CD14-positive monocyte (primary cell): Measurements from ENCODE around the gene ITPR2. TPM values are rescaled to one million over a fixed set of nuclear protein-coding genes. Genes with fewer than 3 reads are reported as not detected.

ENCODE experiments used
- DNase-seq, 3 donors: peaks; one replicate each; pipeline ENCODE4 v3.0.0-alpha.2; 2011 to 2022
- H2AFZ ChIP-seq: 2 replicates; pipeline ENCODE4 v1.6.0; 2012; ENCODE audit warnings: mild to moderate bottlenecking, low read depth, low read length, inconsistent platforms; ENCODE audit not compliant: insufficient read depth, poor library complexity, severe bottlenecking
- H3K27ac ChIP-seq, 2 donors: 1 replicate in 1 of 2; 2 replicates in 1 of 2; pipeline ENCODE4 v1.5.1; 2012 to 2013; ENCODE audit warnings: low read length in 2 of 2, control low read depth in 1 of 2, inconsistent platforms in 1 of 2, low read depth in 1 of 2, mild to moderate bottlenecking in 1 of 2
- H3K27me3 ChIP-seq, 2 donors: one replicate each; pipeline versions ENCODE4 v1.6.0 to v1.6.1; 2011 to 2013; ENCODE audit warnings: low read length in 2 of 2; ENCODE audit not compliant: control insufficient read depth in 2 of 2, insufficient read depth in 2 of 2
- H3K36me3 ChIP-seq, 2 donors: replicated peaks in 1 of 2; 1 replicate in 1 of 2; 2 replicates in 1 of 2; pipeline versions ENCODE4 v1.5.1 to v1.6.1; 2012 to 2013; ENCODE audit warnings: low read length in 2 of 2, control low read depth in 1 of 2, inconsistent platforms in 1 of 2, mild to moderate bottlenecking in 1 of 2; ENCODE audit not compliant: insufficient read depth in 2 of 2, control insufficient read depth in 1 of 2
- H3K4me1 ChIP-seq, 2 donors: 1 replicate in 1 of 2; 2 replicates in 1 of 2; pipeline versions ENCODE4 v1.5.1 to v1.6.1; 2012 to 2013; ENCODE audit warnings: low read length in 2 of 2, control low read depth in 1 of 2, inconsistent platforms in 1 of 2, mild to moderate bottlenecking in 1 of 2, moderate library complexity in 1 of 2; ENCODE audit not compliant: insufficient read depth in 2 of 2, control insufficient read depth in 1 of 2
- H3K4me2 ChIP-seq: replicated peaks from 2 replicates; pipeline ENCODE3; 2012; ENCODE audit warnings: low read length, moderate library complexity, mild to moderate bottlenecking; ENCODE audit not compliant: poor library complexity, severe bottlenecking; ENCODE audit errors: extremely low read depth
- H3K4me3 ChIP-seq, 3 experiments: fragments of 200-600 bp in 1 of 3; sonication (generic) in 1 of 3; replicated peaks in 1 of 3; 1 replicate in 2 of 3; 2 replicates in 1 of 3; pipeline ENCODE4 v1.5.1; 2011 to 2013; ENCODE audit warnings: low read length in 3 of 3, mild to moderate bottlenecking in 3 of 3, control low read depth in 2 of 3, low read depth in 2 of 3, inconsistent platforms in 1 of 3, moderate library complexity in 1 of 3
- H3K79me2 ChIP-seq: 2 replicates; pipeline ENCODE4 v1.6.0; 2012; ENCODE audit warnings: mild to moderate bottlenecking, control low read depth, inconsistent platforms, low read length, moderate library complexity; ENCODE audit not compliant: insufficient read depth
- H3K9ac ChIP-seq: 2 replicates; pipeline ENCODE4 v1.6.0; 2017; ENCODE audit warnings: low read length, mild to moderate bottlenecking; ENCODE audit not compliant: insufficient read depth, poor library complexity, severe bottlenecking
- H3K9me3 ChIP-seq, 2 donors: replicated peaks in 1 of 2; 1 replicate in 1 of 2; 2 replicates in 1 of 2; pipeline versions ENCODE4 v1.5.1 to v1.6.1; 2012 to 2013; ENCODE audit warnings: low read length in 2 of 2, control low read depth in 1 of 2; ENCODE audit not compliant: control insufficient read depth in 1 of 2, insufficient read depth in 1 of 2
- H4K20me1 ChIP-seq: 2 replicates; pipeline ENCODE4 v1.6.0; 2012; ENCODE audit warnings: mild to moderate bottlenecking, low read length, control low read depth, moderate library complexity; ENCODE audit not compliant: insufficient read depth
- H3K27ac Mint-ChIP-seq, 7 donors: one replicate each; pipeline ENCODE4 v1.8.0; 2020; ENCODE audit warnings: mild to moderate bottlenecking in 7 of 7, mixed read lengths in 7 of 7, moderate library complexity in 6 of 7, inconsistent platforms in 2 of 7
- H3K27me3 Mint-ChIP-seq, 3 donors: one replicate each; pipeline ENCODE4 v1.8.0; 2021 to 2022; ENCODE audit warnings: low read depth in 3 of 3, mild to moderate bottlenecking in 3 of 3, mixed read lengths in 3 of 3, moderate library complexity in 3 of 3, inconsistent platforms in 1 of 3
- H3K36me3 Mint-ChIP-seq, 2 donors: one replicate each; pipeline ENCODE4 v1.8.0; 2020; ENCODE audit warnings: mixed read lengths in 2 of 2, inconsistent platforms in 1 of 2, mild to moderate bottlenecking in 1 of 2
- H3K4me1 Mint-ChIP-seq: one replicate; pipeline ENCODE4 v1.8.0; 2020; ENCODE audit warnings: mild to moderate bottlenecking, mixed read lengths
- H3K4me3 Mint-ChIP-seq, 2 donors: one replicate each; pipeline ENCODE4 v1.8.0; 2020; ENCODE audit warnings: mild to moderate bottlenecking in 2 of 2, mixed read lengths in 2 of 2, moderate library complexity in 1 of 2
- H3K9me3 Mint-ChIP-seq, 7 donors: one replicate each; pipeline ENCODE4 v1.8.0; 2020 to 2022; ENCODE audit warnings: mixed read lengths in 7 of 7, mild to moderate bottlenecking in 6 of 7, moderate library complexity in 6 of 7, inconsistent platforms in 2 of 7
- WGBS: methylation state at CpG from one replicate; pipeline ENCODE4 v1.1.5; 2013; ENCODE audit warnings: missing lambda C conversion rate; ENCODE audit not compliant: insufficient coverage; 5-methylcytosine and 5-hydroxymethylcytosine counted together
- intact Hi-C, 2 donors: fragments of 100-400 bp; cut with micrococcal nuclease; formaldehyde crosslinking; loops; one replicate each; pipeline versions ENCODE4 v1.15.0 to v1.15.1; 2023
- polyA plus RNA-seq, 3 donors: library from polyadenylated mRNA; depleted of rRNA in 1 of 3; unstranded in 2 of 3; stranded (reverse) in 1 of 3; fragments of 300-500 nt in 2 of 3; fragments of >200 nt in 1 of 3; fragmentation: Illumina TruSeq in 2 of 3; gene quantifications; 1 replicate in 2 of 3; 2 replicates in 1 of 3; pipeline ENCODE4 v1.2.3, GENCODE V29; 2012 to 2021
- TF ChIP-seq, protein P1 (sequence below): fragments of 200-600 bp; IDR thresholded peaks from one replicate; pipeline ENCODE4 v1.8.0; 2022; ENCODE audit warnings: antibody characterized with exemption, mild to moderate bottlenecking

Gene ITPR2
- polyA plus RNA-seq, 3 donors = 2.7 to 6.4 (median 5.7) TPM

DNA sequence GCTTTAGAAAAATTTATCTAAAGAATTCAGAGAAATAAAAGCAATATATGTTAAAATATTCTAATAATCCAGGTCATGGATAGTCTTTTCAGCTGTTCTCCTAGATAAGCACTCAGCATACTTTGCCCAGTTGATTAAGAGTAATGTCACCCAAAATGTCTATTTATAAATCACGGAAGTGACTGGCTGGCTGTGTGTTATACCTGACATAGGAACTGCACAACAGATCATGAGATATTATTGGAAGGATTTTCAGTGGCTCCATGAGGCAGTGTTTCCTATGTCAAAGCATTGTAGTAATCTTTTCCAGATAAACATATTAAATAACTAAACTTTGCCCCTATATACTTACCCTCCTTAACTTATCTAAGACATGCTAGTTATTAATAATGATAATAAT, 128.8 kb downstream of the ITPR2 start:
- no CpG with 5 or more reads among the region's 1 CpG for WGBS
- Histone ChIP-seq H3K27me3 (no peaks in the 10 kb centered on the region), H4K20me1 (peaks cover 7% of the 10 kb centered on the region), H3K4me2 (no peak overlapping the region), H3K36me3 (peaks cover 2 to 9% of the 10 kb centered on the region in 2 donors), H3K4me3 (no peak overlapping the region), H2AFZ (no peak overlapping the region), H3K9ac (no peak overlapping the region), H3K4me1 (peaks cover 15 to 19% of the 10 kb centered on the region in 2 donors), H3K79me2 (no peaks in the 10 kb centered on the region), H3K27ac (no peak overlapping the region), H3K9me3 (no peaks in the 10 kb centered on the region)
- peaks cover 0 to 3% (median 0%) of the 10 kb centered on the region in 7 donors for H3K9me3 Mint-ChIP-seq
- H3K4me3 Mint-ChIP-seq = no peak overlapping the region
- H3K4me1 Mint-ChIP-seq = peaks cover 5% of the 10 kb centered on the region
- H3K27me3 Mint-ChIP-seq = no peaks in the 10 kb centered on the region
- intact Hi-C loops = no loop called here
- no peak overlapping the region for H3K27ac Mint-ChIP-seq
- TF ChIP-seq, protein P1, sequence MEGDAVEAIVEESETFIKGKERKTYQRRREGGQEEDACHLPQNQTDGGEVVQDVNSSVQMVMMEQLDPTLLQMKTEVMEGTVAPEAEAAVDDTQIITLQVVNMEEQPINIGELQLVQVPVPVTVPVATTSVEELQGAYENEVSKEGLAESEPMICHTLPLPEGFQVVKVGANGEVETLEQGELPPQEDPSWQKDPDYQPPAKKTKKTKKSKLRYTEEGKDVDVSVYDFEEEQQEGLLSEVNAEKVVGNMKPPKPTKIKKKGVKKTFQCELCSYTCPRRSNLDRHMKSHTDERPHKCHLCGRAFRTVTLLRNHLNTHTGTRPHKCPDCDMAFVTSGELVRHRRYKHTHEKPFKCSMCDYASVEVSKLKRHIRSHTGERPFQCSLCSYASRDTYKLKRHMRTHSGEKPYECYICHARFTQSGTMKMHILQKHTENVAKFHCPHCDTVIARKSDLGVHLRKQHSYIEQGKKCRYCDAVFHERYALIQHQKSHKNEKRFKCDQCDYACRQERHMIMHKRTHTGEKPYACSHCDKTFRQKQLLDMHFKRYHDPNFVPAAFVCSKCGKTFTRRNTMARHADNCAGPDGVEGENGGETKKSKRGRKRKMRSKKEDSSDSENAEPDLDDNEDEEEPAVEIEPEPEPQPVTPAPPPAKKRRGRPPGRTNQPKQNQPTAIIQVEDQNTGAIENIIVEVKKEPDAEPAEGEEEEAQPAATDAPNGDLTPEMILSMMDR = no peak
- H3K36me3 Mint-ChIP-seq = peaks cover 7 to 20% of the 10 kb centered on the region in 2 donors
- no peak for DNase-seq

DNA sequence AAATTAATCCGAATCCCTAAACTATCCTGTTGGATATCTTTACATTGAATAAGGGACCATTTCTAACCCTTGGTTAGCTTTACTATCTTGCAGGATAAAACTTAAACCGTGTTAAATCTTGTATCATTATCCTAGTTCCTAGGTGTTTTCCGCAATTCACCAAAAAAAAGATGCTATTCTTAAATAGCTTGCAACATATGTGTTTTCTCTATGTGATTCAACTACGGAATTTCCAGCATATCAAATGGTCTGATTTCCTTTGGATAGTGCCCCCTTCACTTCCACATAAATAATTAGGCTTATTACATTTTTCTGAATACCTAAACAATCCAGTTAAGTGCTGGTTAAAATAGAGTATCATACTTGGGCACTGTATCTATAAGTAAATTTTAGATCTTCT, 130.3 kb downstream of the ITPR2 start:
- no peak overlapping the region for H3K4me2 ChIP-seq
- no peak overlapping the region for H3K9ac ChIP-seq
- no peaks in the 10 kb centered on the region for H3K9me3 ChIP-seq
- H4K20me1 ChIP-seq = peaks cover 7% of the 10 kb centered on the region
- no peak overlapping the region for H3K27ac ChIP-seq
- no peaks in the 10 kb centered on the region for H3K27me3 ChIP-seq
- H3K4me3 ChIP-seq = no peak overlapping the region
- H3K79me2 ChIP-seq = no peaks in the 10 kb centered on the region
- Mint-ChIP-seq H3K9me3 (no peaks in the 10 kb centered on the region), H3K4me1 (peaks cover 5% of the 10 kb centered on the region), H3K27me3 (no peaks in the 10 kb centered on the region), H3K4me3 (no peak overlapping the region), H3K36me3 (peaks cover 9 to 25% of the 10 kb centered on the region in 2 donors), H3K27ac (no peak overlapping the region)
- TF ChIP-seq, protein P1 = no peak
- peaks cover 0 to 13% of the 10 kb centered on the region in 2 donors for H3K36me3 ChIP-seq
- 100% methylated on average over 2 of the region's 4 CpGs for WGBS
- intact Hi-C loops = no loop called here
- peak in 1 of 3 donors; percentile 9 for DNase-seq
- H2AFZ ChIP-seq = no peak overlapping the region
- H3K4me1 ChIP-seq = peaks cover 15 to 19% of the 10 kb centered on the region in 2 donors
